GM11168 (cell line): ENCODE results near the gene IL13RA1.
"Not testable (repeated sequence)": the region's sequence is repeated elsewhere in the genome, so short reads cannot be mapped to it uniquely, and the experiment has no call there.

ENCODE experiments used
- in situ Hi-C: fragments of 300-500 bp; cut with MboI; formaldehyde crosslinking; loops from one replicate; pipeline ENCODE4 v1.12.0; 2022; ENCODE audit warnings: low sequenced_read_pairs; ENCODE audit not compliant: unreplicated experiment

The IL13RA1 gene

GRCh38 chrX:118727686-118728339 is 407 bp downstream of the IL13RA1 start:
- in situ Hi-C loops = no loop called here

GRCh38 chrX:118729042-118729652 is 1.7 kb downstream of the IL13RA1 start:
- in situ Hi-C loops = no loop called here

- in situ Hi-C loops = no loop called here
Observed at GRCh38 chrX:118730500-118731247, 3.3 kb downstream of the IL13RA1 start.

GRCh38 chrX:118732551-118732950 is 5.1 kb downstream of the IL13RA1 start:
- in situ Hi-C loops = not testable (repeated sequence)

- in situ Hi-C loops = no loop called here
Observed at GRCh38 chrX:118734909-118735308, 7.5 kb downstream of the IL13RA1 start.

GRCh38 chrX:118736394-118737010 is 9.1 kb downstream of the IL13RA1 start:
- in situ Hi-C loops = no loop called here

- in situ Hi-C loops = no loop called here
Observed at GRCh38 chrX:118739577-118739976, 12.2 kb downstream of the IL13RA1 start.

GRCh38 chrX:118740276-118740889 is 13.0 kb downstream of the IL13RA1 start:
- in situ Hi-C loops = no loop called here

GRCh38 chrX:118742176-118742575 is 14.8 kb downstream of the IL13RA1 start:
- in situ Hi-C loops = no loop called here

GRCh38 chrX:118745570-118745969 is 18.2 kb downstream of the IL13RA1 start:
- in situ Hi-C loops = no loop called here

- in situ Hi-C loops = no loop called here
Observed at GRCh38 chrX:118751950-118752783, 24.8 kb downstream of the IL13RA1 start.

GRCh38 chrX:118755633-118756032 is 28.2 kb downstream of the IL13RA1 start:
- in situ Hi-C loops = no loop called here

GRCh38 chrX:118756101-118756500 is 28.7 kb downstream of the IL13RA1 start:
- in situ Hi-C loops = no loop called here

- in situ Hi-C loops = no loop called here
Observed at GRCh38 chrX:118758511-118758910, 31.1 kb downstream of the IL13RA1 start.

GRCh38 chrX:118760025-118760424 is 32.6 kb downstream of the IL13RA1 start:
- in situ Hi-C loops = no loop called here

- in situ Hi-C loops = no loop called here
Observed at GRCh38 chrX:118761939-118762707, 34.7 kb downstream of the IL13RA1 start.

GRCh38 chrX:118763489-118763888 is 36.1 kb downstream of the IL13RA1 start:
- in situ Hi-C loops = no loop called here

GRCh38 chrX:118764122-118764521 is 36.7 kb downstream of the IL13RA1 start:
- in situ Hi-C loops = no loop called here
